Measurements from ENCODE around the gene UNC45A. TPM values are rescaled to one million over a fixed set of nuclear protein-coding genes. Genes with fewer than 3 reads are reported as not detected.

Gene UNC45A
- total and polyA plus RNA-seq, 2 of the 8 experiments (the other 6 are each of a cell fraction or from before 2014, with no cell fraction given), result 74.1 to 84.2 TPM

DNA sequence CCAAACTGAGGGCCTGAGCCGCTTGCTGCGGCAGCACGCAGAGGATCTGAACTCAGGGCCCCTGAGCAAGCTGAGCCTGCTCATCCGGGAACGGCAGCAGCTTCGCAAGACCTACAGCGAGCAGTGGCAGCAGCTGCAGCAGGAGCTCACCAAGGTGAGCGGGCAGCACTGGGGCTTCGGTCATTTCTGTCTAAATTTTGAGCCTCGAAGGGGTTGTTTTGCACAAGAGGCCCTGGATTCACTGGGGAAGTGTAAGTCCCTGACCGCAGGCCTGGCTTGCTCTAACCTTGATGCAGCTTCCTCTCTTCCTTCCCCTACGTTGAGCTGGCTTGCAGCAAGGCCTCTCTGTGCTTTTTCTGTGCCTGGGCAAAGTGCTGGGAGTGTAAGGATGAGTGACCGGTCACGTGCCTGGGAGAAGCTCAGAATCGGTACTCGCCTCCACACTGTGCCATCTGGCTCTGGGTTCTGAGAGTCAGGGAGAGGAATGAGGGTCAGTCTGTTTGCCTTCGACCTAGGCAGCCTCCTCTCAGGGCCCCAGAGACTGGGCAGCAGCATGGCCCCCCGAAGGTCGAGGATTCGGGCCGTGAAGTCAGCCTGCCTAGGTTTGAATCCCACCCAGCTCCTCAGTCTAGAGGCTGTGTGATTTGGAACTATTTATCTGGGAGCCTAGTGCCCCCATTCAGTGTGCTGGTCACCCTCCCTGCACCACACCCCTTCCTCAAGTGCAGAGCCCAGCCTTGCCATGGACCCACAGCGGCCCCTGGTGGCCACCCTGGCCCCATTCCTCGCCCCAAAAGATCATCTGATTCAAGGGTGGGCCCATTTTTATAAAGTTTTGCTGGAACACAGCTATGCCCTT is 49.4 kb upstream of the UNC45A start (continued):
- TF ChIP-seq SUZ12 (IDR thresholded peaks at IDR 0.05; ENCODE audit: low read length), result no peak
- TF ChIP-seq, protein P1, sequence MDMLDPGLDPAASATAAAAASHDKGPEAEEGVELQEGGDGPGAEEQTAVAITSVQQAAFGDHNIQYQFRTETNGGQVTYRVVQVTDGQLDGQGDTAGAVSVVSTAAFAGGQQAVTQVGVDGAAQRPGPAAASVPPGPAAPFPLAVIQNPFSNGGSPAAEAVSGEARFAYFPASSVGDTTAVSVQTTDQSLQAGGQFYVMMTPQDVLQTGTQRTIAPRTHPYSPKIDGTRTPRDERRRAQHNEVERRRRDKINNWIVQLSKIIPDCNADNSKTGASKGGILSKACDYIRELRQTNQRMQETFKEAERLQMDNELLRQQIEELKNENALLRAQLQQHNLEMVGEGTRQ (IDR thresholded peaks at IDR 0.05; ENCODE audit: low read length), result no peak
- no peak for TF ChIP-seq GTF2F1 (IDR thresholded peaks at IDR 0.05; ENCODE audit: borderline replicate concordance, low read depth, low read length)
- TF ChIP-seq SAP30 (IDR thresholded peaks at IDR 0.05; ENCODE audit: insufficient read depth, insufficient replicate concordance, low read length), result no peak
- 0 out of 2 replicates have a peak, but pooled peaks have one; percentile 28 for TF ChIP-seq GABPA (IDR thresholded peaks at IDR 0.05; ENCODE audit: borderline replicate concordance, insufficient read depth, low read length)
- no peak for TF ChIP-seq EGR1 (IDR thresholded peaks at IDR 0.05; ENCODE audit: borderline replicate concordance, low read depth, low read length)
- no peak for TF ChIP-seq CHD1 (IDR thresholded peaks at IDR 0.05; ENCODE audit: low read depth, low read length)
- TF ChIP-seq TCF12 (IDR thresholded peaks at IDR 0.05; ENCODE audit: low read depth, low read length), result no peak
- TF ChIP-seq BACH1 (IDR thresholded peaks at IDR 0.05; ENCODE audit: low read length), result no peak
- TF ChIP-seq, protein P2, sequence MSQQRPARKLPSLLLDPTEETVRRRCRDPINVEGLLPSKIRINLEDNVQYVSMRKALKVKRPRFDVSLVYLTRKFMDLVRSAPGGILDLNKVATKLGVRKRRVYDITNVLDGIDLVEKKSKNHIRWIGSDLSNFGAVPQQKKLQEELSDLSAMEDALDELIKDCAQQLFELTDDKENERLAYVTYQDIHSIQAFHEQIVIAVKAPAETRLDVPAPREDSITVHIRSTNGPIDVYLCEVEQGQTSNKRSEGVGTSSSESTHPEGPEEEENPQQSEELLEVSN (IDR thresholded peaks at IDR 0.05), result no peak
- TF ChIP-seq RAD21 (IDR thresholded peaks at IDR 0.05 in 1 of 2, conservative IDR thresholded peaks at IDR 0.05 in 1 of 2; ENCODE audit: low read depth in 2 of 2, low read length in 2 of 2), result peak; percentile 99
- TF ChIP-seq JUN (IDR thresholded peaks at IDR 0.05; ENCODE audit: low read depth, low read length), result no peak
- 0 out of 3 replicates have a peak, but pooled peaks of 1 of the 2 experiments have one; percentile 29 for TF ChIP-seq EP300 (IDR thresholded peaks at IDR 0.05; ENCODE audit: borderline replicate concordance in 1 of 2, low read depth in 2 of 2, low read length in 2 of 2)
- TF ChIP-seq SIRT6 (IDR thresholded peaks at IDR 0.05; ENCODE audit: low read length), result no peak
- no peak for TF ChIP-seq NRF1 (IDR thresholded peaks at IDR 0.05; ENCODE audit: low read depth, low read length)
- TF ChIP-seq, protein P3, sequence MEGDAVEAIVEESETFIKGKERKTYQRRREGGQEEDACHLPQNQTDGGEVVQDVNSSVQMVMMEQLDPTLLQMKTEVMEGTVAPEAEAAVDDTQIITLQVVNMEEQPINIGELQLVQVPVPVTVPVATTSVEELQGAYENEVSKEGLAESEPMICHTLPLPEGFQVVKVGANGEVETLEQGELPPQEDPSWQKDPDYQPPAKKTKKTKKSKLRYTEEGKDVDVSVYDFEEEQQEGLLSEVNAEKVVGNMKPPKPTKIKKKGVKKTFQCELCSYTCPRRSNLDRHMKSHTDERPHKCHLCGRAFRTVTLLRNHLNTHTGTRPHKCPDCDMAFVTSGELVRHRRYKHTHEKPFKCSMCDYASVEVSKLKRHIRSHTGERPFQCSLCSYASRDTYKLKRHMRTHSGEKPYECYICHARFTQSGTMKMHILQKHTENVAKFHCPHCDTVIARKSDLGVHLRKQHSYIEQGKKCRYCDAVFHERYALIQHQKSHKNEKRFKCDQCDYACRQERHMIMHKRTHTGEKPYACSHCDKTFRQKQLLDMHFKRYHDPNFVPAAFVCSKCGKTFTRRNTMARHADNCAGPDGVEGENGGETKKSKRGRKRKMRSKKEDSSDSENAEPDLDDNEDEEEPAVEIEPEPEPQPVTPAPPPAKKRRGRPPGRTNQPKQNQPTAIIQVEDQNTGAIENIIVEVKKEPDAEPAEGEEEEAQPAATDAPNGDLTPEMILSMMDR (IDR thresholded peaks at IDR 0.05; ENCODE audit: control extremely low read depth in 1 of 3, insufficient read depth in 1 of 3, low read depth in 1 of 3, low read length in 3 of 3), result peak in 2 of 3 experiments; percentile 91; a peak in 3 of 4 replicates
- TF ChIP-seq SIN3A (conservative IDR thresholded peaks at IDR 0.05 in 1 of 2, IDR thresholded peaks at IDR 0.05 in 1 of 2; ENCODE audit: low read depth in 1 of 2, low read length in 2 of 2), result no peak
- TF ChIP-seq BRCA1 (IDR thresholded peaks at IDR 0.05; ENCODE audit: low read depth, low read length), result no peak
